GM23338 (cell line): ENCODE data around the gene UHRF1. TPM values are rescaled to one million over a fixed set of nuclear protein-coding genes. Genes with fewer than 3 reads are reported as not detected.
A peak's percentile ranks its signal among the peaks of the same experiment; 100 is the strongest.

Experiments used
- ATAC-seq: fragments of 200-7000 bp; cut with Tn5 transposase; 3 replicates; pipeline ENCODE4 v1.9.1; 2020
- DNase-seq: peaks from one replicate; pipeline ENCODE4 v3.0.0-alpha.2; 2015; ENCODE audit warnings: low spot score
- H2AFZ ChIP-seq: fragments of 200-600 bp; sonication (generic); 2 replicates; pipeline ENCODE4 v1.8.0; 2016; ENCODE audit warnings: antibody characterized with exemption, mild to moderate bottlenecking, moderate library complexity
- H3F3A ChIP-seq: fragments of 200-600 bp; sonication (generic); replicated peaks from 2 replicates; pipeline ENCODE4 v1.8.0; 2017; ENCODE audit warnings: antibody characterized with exemption, mixed run types, low read depth
- H3K27ac ChIP-seq: fragments of 200-600 bp; sonication (generic); 2 replicates; pipeline ENCODE4 v1.6.1; 2016; ENCODE audit warnings: low read depth
- H3K27me3 ChIP-seq: fragments of 200-600 bp; sonication (generic); 2 replicates; pipeline ENCODE4 v1.8.0; 2016; ENCODE audit warnings: mild to moderate bottlenecking, mixed run types, moderate library complexity; ENCODE audit not compliant: insufficient read depth
- H3K36me3 ChIP-seq: fragments of 200-600 bp; sonication (generic); 2 replicates; pipeline ENCODE4 v1.8.0; 2016; ENCODE audit warnings: mild to moderate bottlenecking; ENCODE audit not compliant: insufficient read depth
- H3K4me1 ChIP-seq: fragments of 200-600 bp; sonication (generic); 2 replicates; pipeline ENCODE4 v1.8.0; 2016; ENCODE audit warnings: mild to moderate bottlenecking, moderate library complexity; ENCODE audit not compliant: insufficient read depth
- H3K4me2 ChIP-seq: fragments of 200-600 bp; sonication (generic); 2 replicates; pipeline ENCODE4 v1.7.1; 2017; ENCODE audit warnings: mixed run types
- H3K4me3 ChIP-seq: fragments of 200-600 bp; sonication (generic); 2 replicates; pipeline ENCODE4 v1.6.1; 2016; ENCODE audit warnings: mixed run types
- H3K79me2 ChIP-seq: fragments of 200-600 bp; sonication (generic); replicated peaks from 2 replicates; pipeline ENCODE4 v1.8.0; 2017; ENCODE audit warnings: mild to moderate bottlenecking; ENCODE audit not compliant: insufficient read depth
- H3K9me2 ChIP-seq: fragments of 200-600 bp; sonication (generic); 2 replicates; pipeline ENCODE4 v1.8.0; 2017; ENCODE audit not compliant: insufficient read depth
- H4K20me1 ChIP-seq: fragments of 200-600 bp; sonication (generic); replicated peaks from 2 replicates; pipeline ENCODE4 v1.8.0; 2017; ENCODE audit warnings: mild to moderate bottlenecking; ENCODE audit not compliant: insufficient read depth
- H3K27ac Mint-ChIP-seq: 2 replicates; pipeline ENCODE4 v1.8.0; 2020; ENCODE audit warnings: inconsistent platforms, mild to moderate bottlenecking, moderate library complexity, mixed read lengths
- H3K27me3 Mint-ChIP-seq: 3 replicates; pipeline ENCODE4 v1.8.0; 2022; ENCODE audit warnings: low read depth, mild to moderate bottlenecking, moderate library complexity, mixed read lengths, inconsistent platforms; ENCODE audit not compliant: insufficient read depth, poor library complexity
- H3K36me3 Mint-ChIP-seq: 3 replicates; pipeline ENCODE4 v1.8.0; 2021; ENCODE audit warnings: low read depth, mild to moderate bottlenecking, inconsistent platforms, moderate library complexity, mixed read lengths
- H3K4me1 Mint-ChIP-seq: 3 replicates; pipeline ENCODE4 v1.8.0; 2020; ENCODE audit warnings: mild to moderate bottlenecking, inconsistent platforms, mixed read lengths
- H3K4me3 Mint-ChIP-seq: 3 replicates; pipeline ENCODE4 v1.8.0; 2021; ENCODE audit warnings: moderate library complexity, mild to moderate bottlenecking, inconsistent platforms, mixed read lengths
- H3K9me3 Mint-ChIP-seq: 3 replicates; pipeline ENCODE4 v1.8.0; 2020; ENCODE audit warnings: moderate library complexity, mild to moderate bottlenecking, inconsistent platforms, mixed read lengths
- CREB1 ChIP-seq: fragments of 250-450 bp; sonication (Bioruptor Pico); IDR thresholded peaks from 2 replicates; pipeline ENCODE4 v1.5.0; 2020; ENCODE audit warnings: low read depth, mild to moderate bottlenecking, moderate library complexity
- EZH2 ChIP-seq: fragments of 200-600 bp; sonication (generic); IDR thresholded peaks from one replicate; pipeline ENCODE4 v1.8.0; 2017; ENCODE audit warnings: antibody characterized with exemption, mild to moderate bottlenecking, low read depth; ENCODE audit not compliant: unreplicated experiment
- JUNB ChIP-seq: IDR thresholded peaks from one replicate; pipeline ENCODE4 v1.6.1; 2016; ENCODE audit warnings: antibody characterized with exemption; ENCODE audit not compliant: unreplicated experiment
- NANOG ChIP-seq: IDR thresholded peaks from 2 replicates; pipeline ENCODE4 v1.6.1; 2016; ENCODE audit warnings: antibody characterized with exemption, borderline replicate concordance
- POLR2AphosphoS5 ChIP-seq: IDR thresholded peaks from 2 replicates; pipeline ENCODE4 v1.6.1; 2016; ENCODE audit warnings: antibody characterized with exemption, low read depth
- ZNF114 ChIP-seq: fragments of 250-450 bp; sonication (Bioruptor Pico); IDR thresholded peaks from 2 replicates; pipeline ENCODE4 v1.5.0; 2020; ENCODE audit warnings: mild to moderate bottlenecking, moderate library complexity
- ZNF331 ChIP-seq: fragments of 250-450 bp; sonication (Bioruptor Pico); IDR thresholded peaks from 2 replicates; pipeline ENCODE4 v1.5.0; 2020; ENCODE audit warnings: low read depth, mild to moderate bottlenecking, moderate library complexity
- polyA plus RNA-seq: library from polyadenylated mRNA; unstranded; fragments of >200 nt; fragmentation: Nextera tagmentation; extraction: Ambion mirVana; gene quantifications from 2 replicates; pipeline ENCODE4 v1.2.1, GENCODE V29; 2016
- total RNA-seq: library from RNA; depleted of rRNA; stranded (reverse); fragments of >200 nt; shearing (Covaris generic); gene quantifications from 2 replicates; pipeline ENCODE4 v1.2.3, GENCODE V29; 2014

The UHRF1 gene
- total and polyA plus RNA-seq, 2 experiments from 2014 or later = 20.3 to 45.7 TPM

DNA sequence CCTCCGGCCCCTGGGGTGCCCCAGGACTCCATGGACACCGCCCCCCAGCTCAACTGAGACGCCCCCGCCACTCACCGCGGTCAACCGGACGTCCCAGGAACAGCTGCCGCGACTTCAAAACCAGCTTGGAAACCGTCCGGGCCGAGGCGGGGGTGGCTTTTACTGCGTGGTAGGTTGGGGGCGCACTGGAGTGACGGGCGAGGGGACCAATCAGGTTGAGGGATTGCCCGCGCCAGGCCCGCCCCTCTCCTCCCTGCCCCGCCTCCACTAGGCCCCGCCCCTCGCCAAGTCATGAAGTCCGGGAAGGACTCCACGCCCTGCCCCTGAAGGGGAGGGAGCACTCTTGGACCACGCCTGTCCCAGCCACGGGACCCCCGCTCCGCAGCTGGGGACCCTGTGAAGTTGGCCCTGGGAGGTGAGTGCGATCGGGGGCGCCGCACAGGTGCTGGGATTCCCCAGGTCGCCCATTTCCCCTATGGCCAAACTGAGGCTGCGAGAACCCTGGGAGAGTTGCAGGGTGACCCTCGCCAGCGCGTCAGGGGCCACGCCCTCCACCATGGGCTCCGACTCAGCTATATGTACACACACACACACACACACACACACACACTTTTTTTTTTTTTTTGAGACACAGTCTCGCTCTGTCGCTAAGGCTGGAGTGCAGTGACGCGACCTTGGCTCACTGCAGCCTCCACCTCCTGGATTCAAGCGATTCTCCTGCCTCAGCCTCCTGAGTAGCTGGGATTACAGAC lies 41.6 kb upstream of the UHRF1 start, which contains the start of gene PLIN3:
PLIN3 (minus strand) TSS at position 134 of the 752 bp plus-strand sequence. CDS start 6,273 bp downstream, outside the sequence.
- Histone ChIP-seq H3K4me3 (peak within 1 kb of the TSS; percentile 97), H3K4me2 (peak within 1 kb of the TSS; percentile 99), H3K79me2 (peaks cover 4% of the 10 kb centered on the region; the same call in 1 of the 2 replicates), H4K20me1 (peaks cover 4% of the 10 kb centered on the region; the same call in 1 of the 2 replicates), H3F3A (no peaks in the 10 kb centered on the region), H3K36me3 (no peaks in the 10 kb centered on the region), H2AFZ (peak within 1 kb of the TSS; percentile 95), H3K9me2 (no peaks in the 10 kb centered on the region), H3K27ac (peak within 1 kb of the TSS; percentile 72; the same call in 1 of the 2 replicates), H3K27me3 (no peaks in the 10 kb centered on the region), H3K4me1 (peaks cover 7% of the 10 kb centered on the region; the same call in 1 of the 2 replicates)
- Mint-ChIP-seq H3K27ac (0 out of 2 replicates have a peak within 1 kb of the TSS, but pooled peaks have one; percentile 14), H3K27me3 (peaks cover 9% of the 10 kb centered on the region), H3K36me3 (no peaks in the 10 kb centered on the region), H3K4me1 (peaks cover 5% of the 10 kb centered on the region; the same call in 2 of the 3 replicates), H3K4me3 (peak within 1 kb of the TSS; percentile 80), H3K9me3 (no peaks in the 10 kb centered on the region; the same call in 2 of the 3 replicates)
- DNase-seq (peak; percentile 95), ATAC-seq (peak; percentile 85)
- TF ChIP-seq CREB1 (CRISPR knock-in tag) (peak; percentile 60; the same call in 1 of the 2 replicates), JUNB (no peak), POLR2AphosphoS5 (peak; percentile 49; the same call in 1 of the 2 replicates)

DNA sequence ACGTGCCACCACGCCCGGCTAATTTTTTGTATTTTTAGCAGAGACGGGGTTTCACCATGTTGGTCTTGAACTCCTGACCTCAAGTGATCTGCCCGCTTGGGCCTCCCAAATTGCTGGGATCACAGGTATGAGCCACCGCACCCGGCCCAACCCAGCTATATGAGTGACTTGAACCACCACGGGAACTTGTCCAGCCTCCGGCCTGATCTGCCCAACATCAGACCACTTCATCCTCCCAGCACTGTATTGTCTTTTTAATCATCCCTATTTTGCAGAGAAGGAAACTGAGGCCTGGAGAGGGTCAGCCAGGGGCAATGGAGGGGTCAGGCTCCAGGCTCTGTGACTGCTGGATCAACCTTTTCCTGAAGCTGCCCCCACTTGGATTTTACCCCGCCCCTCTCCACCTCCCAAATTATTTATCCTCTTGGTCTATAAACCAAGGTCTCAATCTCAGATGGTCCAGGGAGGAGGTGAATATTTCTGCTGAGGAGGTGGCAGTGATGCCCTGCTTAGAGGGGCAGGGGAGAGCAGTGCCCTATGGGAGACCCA lies 40.9 kb upstream of the UHRF1 start:
- Mint-ChIP-seq H3K4me1 (peaks cover 5% of the 10 kb centered on the region; the same call in 2 of the 3 replicates), H3K9me3 (no peaks in the 10 kb centered on the region; the same call in 2 of the 3 replicates), H3K4me3 (peak overlapping the region; percentile 80), H3K27ac (no peak overlapping the region), H3K27me3 (peaks cover 9% of the 10 kb centered on the region), H3K36me3 (no peaks in the 10 kb centered on the region)
- H3K4me3 ChIP-seq = 0 out of 2 replicates have a peak overlapping the region, but pooled peaks have one; percentile 97
- TF ChIP-seq NANOG (no peak), EZH2 (no peak), CREB1 (CRISPR knock-in tag) (no peak), POLR2AphosphoS5 (no peak), ZNF331 (no peak)
- no peaks in the 10 kb centered on the region for H3F3A ChIP-seq
- ATAC-seq = no peak
- H3K9me2 ChIP-seq = no peaks in the 10 kb centered on the region
- H3K79me2 ChIP-seq = peaks cover 4% of the 10 kb centered on the region; the same call in 1 of the 2 replicates
- DNase-seq = no peak
- no peaks in the 10 kb centered on the region for H3K27me3 ChIP-seq
- no peak overlapping the region for H3K4me2 ChIP-seq
- peaks cover 7% of the 10 kb centered on the region; the same call in 1 of the 2 replicates for H3K4me1 ChIP-seq
- H3K36me3 ChIP-seq = no peaks in the 10 kb centered on the region
- peaks cover 4% of the 10 kb centered on the region; the same call in 1 of the 2 replicates for H4K20me1 ChIP-seq
- peak overlapping the region; percentile 94; the same call in 1 of the 2 replicates for H2AFZ ChIP-seq
- H3K27ac ChIP-seq = no peak overlapping the region

DNA sequence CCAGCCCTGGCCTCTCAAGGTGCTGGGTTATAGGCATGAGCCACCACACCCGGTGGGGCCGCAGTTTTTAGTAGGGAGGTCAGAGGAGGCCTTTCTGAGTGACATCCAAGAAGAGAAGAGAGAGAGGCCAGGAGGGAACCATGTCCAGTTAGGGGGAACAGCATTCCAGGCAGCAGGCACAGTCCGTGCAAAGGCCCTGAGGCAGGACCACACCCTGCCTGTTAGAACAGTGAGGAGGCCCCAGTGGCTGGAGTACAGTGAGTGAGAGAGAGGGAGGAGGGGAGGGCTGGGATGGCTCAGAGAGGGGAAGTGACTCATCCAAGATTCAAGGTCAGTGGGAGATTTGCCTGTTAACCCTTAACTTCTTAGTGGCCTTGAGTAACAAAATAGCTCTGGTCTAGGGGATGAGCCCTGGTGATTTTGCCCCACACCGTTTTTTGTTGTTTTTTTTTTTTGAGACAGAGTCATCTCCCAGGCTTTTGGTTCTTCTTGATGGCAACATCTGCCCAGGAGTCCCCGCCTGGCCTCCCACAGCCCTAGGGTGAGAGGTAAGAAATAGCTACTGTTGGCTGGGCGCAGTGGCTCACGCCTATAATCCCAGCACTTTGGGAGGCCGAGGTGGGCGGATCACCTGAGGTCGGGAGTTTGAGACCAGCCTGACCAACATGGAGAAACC lies 39.1 kb upstream of the UHRF1 start:
- Histone ChIP-seq H3K4me3 (no peak overlapping the region), H3K27me3 (no peaks in the 10 kb centered on the region), H3K27ac (no peak overlapping the region), H3K4me1 (peaks cover 7% of the 10 kb centered on the region; the same call in 1 of the 2 replicates), H3F3A (no peaks in the 10 kb centered on the region), H3K79me2 (peaks cover 4% of the 10 kb centered on the region; the same call in 1 of the 2 replicates), H2AFZ (no peak overlapping the region), H3K36me3 (no peaks in the 10 kb centered on the region), H3K9me2 (no peaks in the 10 kb centered on the region), H4K20me1 (peaks cover 4% of the 10 kb centered on the region; the same call in 1 of the 2 replicates), H3K4me2 (no peak overlapping the region)
- peaks cover 5% of the 10 kb centered on the region; the same call in 2 of the 3 replicates for H3K4me1 Mint-ChIP-seq
- H3K4me3 Mint-ChIP-seq = no peak overlapping the region
- H3K36me3 Mint-ChIP-seq = no peaks in the 10 kb centered on the region
- peak; percentile 37 for DNase-seq
- no peaks in the 10 kb centered on the region; the same call in 2 of the 3 replicates for H3K9me3 Mint-ChIP-seq
- no peak for ATAC-seq
- peaks cover 9% of the 10 kb centered on the region for H3K27me3 Mint-ChIP-seq
- no peak overlapping the region for H3K27ac Mint-ChIP-seq
- TF ChIP-seq JUNB (no peak), ZNF114 (CRISPR knock-in tag) (no peak)
